ENCODE measurements around the gene CCT7.

DNA sequence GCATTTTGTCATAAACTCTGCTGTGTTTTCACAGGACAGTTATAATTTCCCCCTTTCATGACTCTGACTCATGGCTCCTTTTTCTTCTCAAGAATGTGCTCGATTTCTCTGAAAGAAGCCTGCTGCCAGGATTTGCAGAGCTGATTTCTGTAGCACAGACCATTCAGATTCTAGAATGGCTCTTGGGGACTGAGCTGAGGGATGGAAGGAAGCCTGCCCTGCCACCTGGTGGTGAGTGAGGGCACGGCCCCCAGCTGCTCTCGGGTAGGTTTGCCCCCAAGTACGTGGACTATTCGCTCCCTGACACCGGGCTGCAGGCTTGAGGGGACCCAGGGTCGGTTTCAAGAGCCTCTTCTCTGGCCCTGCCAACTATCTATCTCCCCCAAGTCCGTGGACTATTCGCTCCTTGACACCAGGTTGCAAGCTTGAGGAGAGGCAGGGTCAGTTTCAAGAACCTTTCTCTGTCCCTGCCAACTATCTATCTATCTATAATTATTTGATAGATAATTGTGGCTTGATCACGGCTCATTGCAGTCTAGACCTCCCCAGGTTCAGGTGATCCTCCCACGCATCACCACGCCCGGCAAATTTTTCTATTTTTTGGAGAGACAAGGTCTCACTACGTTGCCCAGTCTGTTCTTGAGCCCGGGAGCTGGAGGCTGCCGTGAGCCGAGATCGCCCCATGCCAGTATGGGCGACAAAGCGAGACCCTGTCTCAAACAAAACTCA lies 21.5 kb upstream of the CCT7 start:
- TF ChIP-seq CTCF (IDR thresholded peaks at IDR 0.05; ENCODE audit: insufficient read depth, low read length) (peak; percentile 96), SPI1 (IDR thresholded peaks at IDR 0.05; ENCODE audit: borderline replicate concordance, low read depth) (no peak), POLR2AphosphoS5 (IDR thresholded peaks at IDR 0.05; ENCODE audit: low read depth) (no peak)
- TF ChIP-seq, protein P1, sequence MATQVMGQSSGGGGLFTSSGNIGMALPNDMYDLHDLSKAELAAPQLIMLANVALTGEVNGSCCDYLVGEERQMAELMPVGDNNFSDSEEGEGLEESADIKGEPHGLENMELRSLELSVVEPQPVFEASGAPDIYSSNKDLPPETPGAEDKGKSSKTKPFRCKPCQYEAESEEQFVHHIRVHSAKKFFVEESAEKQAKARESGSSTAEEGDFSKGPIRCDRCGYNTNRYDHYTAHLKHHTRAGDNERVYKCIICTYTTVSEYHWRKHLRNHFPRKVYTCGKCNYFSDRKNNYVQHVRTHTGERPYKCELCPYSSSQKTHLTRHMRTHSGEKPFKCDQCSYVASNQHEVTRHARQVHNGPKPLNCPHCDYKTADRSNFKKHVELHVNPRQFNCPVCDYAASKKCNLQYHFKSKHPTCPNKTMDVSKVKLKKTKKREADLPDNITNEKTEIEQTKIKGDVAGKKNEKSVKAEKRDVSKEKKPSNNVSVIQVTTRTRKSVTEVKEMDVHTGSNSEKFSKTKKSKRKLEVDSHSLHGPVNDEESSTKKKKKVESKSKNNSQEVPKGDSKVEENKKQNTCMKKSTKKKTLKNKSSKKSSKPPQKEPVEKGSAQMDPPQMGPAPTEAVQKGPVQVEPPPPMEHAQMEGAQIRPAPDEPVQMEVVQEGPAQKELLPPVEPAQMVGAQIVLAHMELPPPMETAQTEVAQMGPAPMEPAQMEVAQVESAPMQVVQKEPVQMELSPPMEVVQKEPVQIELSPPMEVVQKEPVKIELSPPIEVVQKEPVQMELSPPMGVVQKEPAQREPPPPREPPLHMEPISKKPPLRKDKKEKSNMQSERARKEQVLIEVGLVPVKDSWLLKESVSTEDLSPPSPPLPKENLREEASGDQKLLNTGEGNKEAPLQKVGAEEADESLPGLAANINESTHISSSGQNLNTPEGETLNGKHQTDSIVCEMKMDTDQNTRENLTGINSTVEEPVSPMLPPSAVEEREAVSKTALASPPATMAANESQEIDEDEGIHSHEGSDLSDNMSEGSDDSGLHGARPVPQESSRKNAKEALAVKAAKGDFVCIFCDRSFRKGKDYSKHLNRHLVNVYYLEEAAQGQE (IDR thresholded peaks at IDR 0.05; ENCODE audit: insufficient replicate concordance, low read depth), result no peak

All from HL-60 (cell line).